Naive thymus-derived CD4-positive, alpha-beta T cell (primary cell): ENCODE data around the gene NPAS2. TPM values are rescaled to one million over a fixed set of nuclear protein-coding genes. Genes with fewer than 3 reads are reported as not detected.
A peak's percentile ranks its signal among the peaks of the same experiment; 100 is the strongest.

ENCODE experiments used
- ATAC-seq: fragments of 150-1000 bp; cut with Tn5 transposase; 2 replicates; pipeline ENCODE4 v1.10.0; 2021; ENCODE audit warnings: mild to moderate bottlenecking, moderate library complexity
- CTCF ChIA-PET: fragments of 350-600 bp; sonication (Branson Sonifier 250); formaldehyde crosslinking; loops from one replicate; lab custom pipeline; 2021; ENCODE audit warnings: antibody characterized with exemption; lab: Charles Lee
- POLR2A ChIA-PET: fragments of 350-600 bp; sonication (Branson Sonifier 250); formaldehyde crosslinking; loops from one replicate; lab custom pipeline; 2021; ENCODE audit warnings: antibody characterized with exemption, inconsistent platforms; lab: Charles Lee
- DNase-seq, 9 donors: peaks; one replicate each; pipeline versions ENCODE4 v3.0.0 to v3.0.0-alpha.2; 2020 to 2022; ENCODE audit warnings: mixed read lengths in 1 of 9
- H3K27ac ChIP-seq: one replicate; pipeline ENCODE4 v1.7.0; 2013; ENCODE audit warnings: mild to moderate bottlenecking, low read depth, low read length, moderate library complexity
- H3K27me3 ChIP-seq, 2 donors: one replicate each; pipeline ENCODE4 v1.7.0; 2013; ENCODE audit warnings: low read length in 2 of 2, mild to moderate bottlenecking in 2 of 2, moderate library complexity in 2 of 2; ENCODE audit not compliant: control insufficient read depth in 2 of 2, insufficient read depth in 2 of 2
- H3K36me3 ChIP-seq, 3 experiments: 1 replicate in 2 of 3; 2 replicates in 1 of 3; pipeline ENCODE4 v1.7.0; 2013; ENCODE audit warnings: low read length in 3 of 3, mild to moderate bottlenecking in 3 of 3, moderate library complexity in 1 of 3; ENCODE audit not compliant: insufficient read depth in 3 of 3, control insufficient read depth in 2 of 3
- H3K4me1 ChIP-seq, 2 donors: one replicate each; pipeline ENCODE4 v1.7.0; 2013; ENCODE audit warnings: low read length in 2 of 2, mild to moderate bottlenecking in 2 of 2, moderate library complexity in 1 of 2; ENCODE audit not compliant: control insufficient read depth in 2 of 2, insufficient read depth in 2 of 2
- H3K4me3 ChIP-seq: 2 replicates; pipeline ENCODE4 v1.7.0; 2013; ENCODE audit warnings: mild to moderate bottlenecking, low read length
- H3K9me3 ChIP-seq, 3 experiments: 1 replicate in 2 of 3; 2 replicates in 1 of 3; pipeline ENCODE4 v1.7.0; 2013; ENCODE audit warnings: low read length in 3 of 3; ENCODE audit not compliant: control insufficient read depth in 2 of 3
- H3K27ac Mint-ChIP-seq, 9 donors: one replicate each; pipeline ENCODE4 v1.8.0; 2020 to 2022; ENCODE audit warnings: mixed read lengths in 9 of 9, mild to moderate bottlenecking in 8 of 9, moderate library complexity in 5 of 9, inconsistent platforms in 2 of 9
- H3K27me3 Mint-ChIP-seq, 5 donors: one replicate each; pipeline ENCODE4 v1.8.0; 2021 to 2022; ENCODE audit warnings: mixed read lengths in 5 of 5, mild to moderate bottlenecking in 1 of 5
- H3K36me3 Mint-ChIP-seq, 5 donors: one replicate each; pipeline ENCODE4 v1.8.0; 2020 to 2022; ENCODE audit warnings: mixed read lengths in 5 of 5, mild to moderate bottlenecking in 3 of 5, inconsistent platforms in 1 of 5
- H3K4me1 Mint-ChIP-seq, 7 donors: one replicate each; pipeline ENCODE4 v1.8.0; 2020 to 2022; ENCODE audit warnings: mixed read lengths in 7 of 7, mild to moderate bottlenecking in 3 of 7, inconsistent platforms in 1 of 7
- H3K4me3 Mint-ChIP-seq, 10 donors: one replicate each; pipeline ENCODE4 v1.8.0; 2020 to 2022; ENCODE audit warnings: mild to moderate bottlenecking in 10 of 10, mixed read lengths in 10 of 10, moderate library complexity in 6 of 10, inconsistent platforms in 2 of 10
- H3K9me3 Mint-ChIP-seq, 11 donors: one replicate each; pipeline ENCODE4 v1.8.0; 2020 to 2022; ENCODE audit warnings: mixed read lengths in 11 of 11, mild to moderate bottlenecking in 4 of 11, inconsistent platforms in 1 of 11, moderate library complexity in 1 of 11
- intact Hi-C, 2 donors: fragments of 100-400 bp; cut with micrococcal nuclease; formaldehyde crosslinking; loops; one replicate each; pipeline ENCODE4 v1.15.1; 2023
- polyA plus RNA-seq, 2 donors: library from polyadenylated mRNA; unstranded; fragments of 300-500 nt; fragmentation: Illumina TruSeq; gene quantifications; one replicate each; pipeline ENCODE4 v1.2.3, GENCODE V29; 2021
- total RNA-seq, 6 experiments: library from RNA in 5 of 6; stranded (reverse) in 5 of 6; gene quantifications; 1 replicate in 5 of 6; 2 replicates in 1 of 6; pipeline ENCODE4 v1.2.3 and lab custom pipeline; 2021 to 2026

NPAS2 gene
- total and polyA plus RNA-seq, 7 experiments from 2014 or later = 1.2 to 15.0 (median 8.3) TPM

DNA sequence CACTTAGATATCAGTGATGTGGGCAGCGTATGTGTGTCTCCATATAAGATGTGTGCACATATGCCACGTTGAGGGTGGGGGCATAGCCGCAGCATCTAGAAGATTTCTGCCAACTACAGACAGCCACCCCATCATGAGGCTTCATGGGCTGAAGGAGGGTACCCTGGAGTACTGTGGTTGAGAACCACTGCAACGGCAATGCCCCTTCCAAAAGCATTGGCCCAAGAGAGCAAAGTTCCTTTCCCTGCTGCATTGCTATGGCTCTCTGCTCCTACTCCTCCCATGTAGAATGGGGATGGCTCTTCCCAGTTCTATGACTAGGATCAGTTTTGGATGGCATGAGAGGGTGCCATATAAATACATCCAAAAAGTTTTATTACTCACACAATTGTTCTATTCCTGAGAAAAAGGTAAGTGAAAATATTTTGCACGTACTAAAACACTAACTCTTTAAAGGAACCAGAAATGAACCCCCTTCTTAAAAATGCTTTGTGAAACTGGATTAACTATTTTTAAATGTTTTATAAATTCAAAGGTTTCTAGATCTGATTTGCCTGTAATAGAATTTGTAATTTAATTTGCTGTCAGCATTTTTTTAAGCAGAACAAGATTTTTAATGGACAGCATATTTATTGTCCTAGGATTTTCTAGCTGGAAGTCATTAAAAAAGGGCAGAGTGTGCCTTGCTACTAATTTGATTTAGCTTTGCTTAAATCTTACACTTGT lies 177.7 kb downstream of the NPAS2 start:
- intact Hi-C loops = no loop called here
- H3K9me3 ChIP-seq = no peaks in the 10 kb centered on the region

DNA sequence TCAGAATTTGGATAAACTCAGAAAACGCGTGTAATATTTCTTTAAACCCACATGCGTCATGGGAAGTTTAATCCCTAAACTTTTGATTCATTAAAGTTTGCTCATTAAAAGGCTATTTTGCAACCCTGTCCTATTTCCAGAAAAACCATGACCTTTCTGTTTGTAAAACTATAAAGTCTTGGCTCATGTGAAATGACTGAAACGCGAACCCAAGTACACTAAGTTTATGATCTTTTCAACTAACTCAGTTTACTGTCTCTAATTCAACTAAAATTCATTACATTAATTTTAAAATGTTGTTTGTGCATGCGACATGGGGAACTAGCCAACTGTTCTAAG lies 178.3 kb downstream of the NPAS2 start:
- POLR2A ChIA-PET = no interaction called here
- Histone ChIP-seq H3K27me3 (no peaks in the 10 kb centered on the region), H3K4me3 (no peak overlapping the region), H3K9me3 (no peaks in the 10 kb centered on the region), H3K4me1 (peaks cover 10% of the 10 kb centered on the region in 2 donors), H3K36me3 (peaks cover 0 to 5% (median 0%) of the 10 kb centered on the region in 3 experiments), H3K27ac (no peak overlapping the region)
- Mint-ChIP-seq H3K27ac (no peak overlapping the region), H3K9me3 (peaks cover 0 to 3% (median 0%) of the 10 kb centered on the region in 11 donors), H3K4me1 (peaks cover 5 to 16% (median 13%) of the 10 kb centered on the region in 7 donors), H3K27me3 (peaks cover 0 to 5% (median 0%) of the 10 kb centered on the region in 5 donors), H3K36me3 (peaks cover 0 to 15% (median 7%) of the 10 kb centered on the region in 5 donors), H3K4me3 (no peak overlapping the region)
- CTCF ChIA-PET = no interaction called here
- DNase-seq (no peak), ATAC-seq (no peak)
- intact Hi-C loops = no loop called here

More for the DNA sequence above, 177.7 kb downstream of the NPAS2 start:
- H3K36me3 Mint-ChIP-seq = peaks cover 0 to 10% (median 2%) of the 10 kb centered on the region in 5 donors
- H3K4me1 Mint-ChIP-seq = peaks cover 0 to 10% (median 8%) of the 10 kb centered on the region in 7 donors
- no peak overlapping the region for H3K27ac Mint-ChIP-seq
- H3K4me3 ChIP-seq = no peak overlapping the region
- ATAC-seq (no peak), DNase-seq (no peak)
- no peak overlapping the region for H3K27ac ChIP-seq
- H3K36me3 ChIP-seq = peaks cover 0 to 5% (median 0%) of the 10 kb centered on the region in 3 experiments
- no peaks in the 10 kb centered on the region for H3K27me3 ChIP-seq
- CTCF ChIA-PET = no interaction called here
- peaks cover 0 to 5% (median 0%) of the 10 kb centered on the region in 5 donors for H3K27me3 Mint-ChIP-seq
- POLR2A ChIA-PET = no interaction called here
- peaks cover 0 to 3% (median 0%) of the 10 kb centered on the region in 11 donors for H3K9me3 Mint-ChIP-seq
- H3K4me1 ChIP-seq = peaks cover 5% of the 10 kb centered on the region in 2 donors
- H3K4me3 Mint-ChIP-seq = no peak overlapping the region

DNA sequence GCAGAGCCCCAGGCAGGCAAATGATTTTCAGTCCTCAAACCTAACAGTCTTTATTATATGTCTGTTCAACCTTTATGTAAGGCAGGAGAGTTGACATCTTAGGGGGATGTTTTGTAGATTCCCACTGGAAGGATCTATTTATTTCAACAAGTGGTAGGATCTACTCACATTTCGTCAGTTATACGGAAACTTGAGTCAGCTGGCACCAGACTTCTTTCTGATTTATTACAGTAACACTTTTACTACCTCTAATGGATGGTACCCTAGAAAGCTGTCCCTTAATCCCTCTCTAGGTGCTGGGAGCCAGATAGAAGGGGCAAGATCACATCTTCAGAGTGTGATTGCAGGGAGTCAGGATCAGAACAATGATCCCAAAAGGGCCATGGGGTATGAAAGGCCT lies 180.1 kb downstream of the NPAS2 start:
- Histone ChIP-seq H3K27ac (no peak overlapping the region), H3K36me3 (peaks cover 8 to 21% (median 12%) of the 10 kb centered on the region in 3 experiments), H3K4me3 (no peak overlapping the region), H3K27me3 (no peaks in the 10 kb centered on the region), H3K9me3 (no peaks in the 10 kb centered on the region), H3K4me1 (peaks cover 16 to 18% of the 10 kb centered on the region in 2 donors)
- ATAC-seq (no peak), DNase-seq (no peak)
- POLR2A ChIA-PET = no interaction called here
- CTCF ChIA-PET = no interaction called here
- Mint-ChIP-seq H3K4me1 (peaks cover 23 to 34% (median 31%) of the 10 kb centered on the region in 7 donors), H3K36me3 (peaks cover 13 to 33% (median 25%) of the 10 kb centered on the region in 5 donors), H3K27me3 (peaks cover 0 to 5% (median 0%) of the 10 kb centered on the region in 5 donors), H3K4me3 (peak overlapping the region in 5 of 10 donors; percentile 1 to 48 (median 30)), H3K9me3 (peaks cover 0 to 3% (median 0%) of the 10 kb centered on the region in 11 donors), H3K27ac (peak overlapping the region in 4 of 9 donors; percentile 28 to 71 (median 40))
- intact Hi-C loops = loop anchor here in 1 of 2 donors (5.0 to 10.0 kb wide), 6 partner anchors 152 to 1663 kb away; partner anchors contain the start of genes CHST10, EIF5B, MAP4K4 and REV1

DNA sequence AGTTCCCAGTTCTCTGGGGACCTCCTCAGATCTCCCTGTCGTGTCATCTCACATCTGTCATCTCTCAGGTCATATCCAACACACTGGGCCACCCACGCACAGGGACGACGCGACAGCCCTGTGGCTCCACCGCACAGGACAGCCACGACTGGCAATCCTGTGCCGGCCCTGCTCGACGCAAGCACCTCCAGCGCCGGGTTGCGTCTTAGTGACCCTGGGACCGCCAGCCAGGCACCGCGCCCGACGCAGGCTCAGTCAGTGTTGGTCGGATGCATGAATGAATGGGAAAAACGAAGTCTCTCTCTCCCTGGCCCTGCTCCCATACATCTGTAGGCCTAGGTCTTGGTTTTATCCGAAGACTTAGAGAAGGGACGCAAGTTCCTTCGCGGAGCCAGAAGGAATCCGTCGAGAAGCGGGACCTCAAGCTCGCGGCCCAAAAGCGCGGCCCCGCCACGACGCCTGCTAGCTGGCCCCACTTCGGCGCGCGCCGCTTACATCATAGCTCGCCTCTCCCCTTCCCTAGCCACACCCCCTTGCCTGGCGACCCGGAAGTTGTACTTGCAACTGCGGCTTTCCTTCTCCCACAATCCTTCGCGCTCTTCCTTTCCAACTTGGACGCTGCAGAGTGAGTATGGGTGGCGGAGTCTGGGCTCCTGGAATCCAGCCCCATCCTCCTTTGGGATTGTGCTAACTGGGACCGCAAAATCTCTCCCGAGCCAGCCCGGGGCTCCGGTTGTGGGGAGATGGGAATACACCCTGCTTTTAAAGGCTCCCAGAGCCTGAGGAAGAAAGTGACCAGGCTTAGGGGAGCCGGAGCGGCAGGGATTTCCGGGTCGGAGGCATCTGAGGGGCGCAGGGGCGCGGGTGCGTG lies 182.0 kb downstream of the NPAS2 start, which contains the start of gene RPL31:
Gene RPL31, plus strand, starts transcription at position 599 of the 871 bp plus-strand sequence. CDS start 413 bp downstream, outside the sequence.
- Histone ChIP-seq H3K36me3 (peaks cover 23 to 40% (median 27%) of the 10 kb centered on the region in 3 experiments), H3K27ac (peak within 1 kb of the TSS; percentile 86), H3K9me3 (no peaks in the 10 kb centered on the region), H3K4me3 (peak within 1 kb of the TSS; percentile 93), H3K27me3 (no peaks in the 10 kb centered on the region), H3K4me1 (peaks cover 16 to 18% of the 10 kb centered on the region in 2 donors)
- peaks cover 14 to 45% (median 34%) of the 10 kb centered on the region in 5 donors for H3K36me3 Mint-ChIP-seq
- DNase-seq (peak; percentile 86 to 97 (median 95)), ATAC-seq (peak; percentile 99)
- H3K27ac Mint-ChIP-seq = peak within 1 kb of the TSS; percentile 88 to 99 (median 98)
- peaks cover 0 to 3% (median 0%) of the 10 kb centered on the region in 11 donors for H3K9me3 Mint-ChIP-seq
- ChIA-PET CTCF (interaction anchor here (0.6 to 1.5 kb wide), 7 partner anchors 7 to 740 kb away, joined by 3 to 8 read pairs (median 3); no protein-coding TSS in a partner anchor), POLR2A (interaction anchor here (0.5 to 2.4 kb wide), 23 partner anchors 11 to 585 kb away, joined by 3 to 22 read pairs (median 3); partner anchors contain the start of genes CNOT11, PDCL3 and TBC1D8)
- peaks cover 32 to 48% (median 44%) of the 10 kb centered on the region in 7 donors for H3K4me1 Mint-ChIP-seq
- intact Hi-C loops = loop anchor here (1.0 to 10.0 kb wide), 15 partner anchors 149 to 1665 kb away; partner anchors contain the start of genes CHST10 (in 2 of the 2), MAP4K4 (in 2 of the 2), PDCL3 (in 2 of the 2) and TBC1D8 (in 2 of the 2)
- peak within 1 kb of the TSS; percentile 91 to 99 (median 95) for H3K4me3 Mint-ChIP-seq
- peaks cover 0 to 5% (median 0%) of the 10 kb centered on the region in 5 donors for H3K27me3 Mint-ChIP-seq

GRCh38 chr2:101002562-101003277 lies 182.8 kb downstream of the NPAS2 start:
- no peak for ATAC-seq
- intact Hi-C loops = loop anchor here (1.0 to 10.0 kb wide), 15 partner anchors 149 to 1665 kb away; partner anchors contain the start of genes CHST10 (in 2 of the 2), MAP4K4 (in 2 of the 2), PDCL3 (in 2 of the 2) and TBC1D8 (in 2 of the 2)
- H3K4me1 ChIP-seq = peaks cover 16 to 18% of the 10 kb centered on the region in 2 donors
- peaks cover 0 to 5% (median 0%) of the 10 kb centered on the region in 5 donors for H3K27me3 Mint-ChIP-seq
- H3K4me3 ChIP-seq = peak overlapping the region; percentile 93
- peaks cover 14 to 48% (median 34%) of the 10 kb centered on the region in 5 donors for H3K36me3 Mint-ChIP-seq
- POLR2A ChIA-PET = interaction anchor here (0.5 to 2.4 kb wide), 20 partner anchors 10 to 586 kb away, joined by 3 to 22 read pairs (median 3); partner anchors contain the start of genes CNOT11 and PDCL3
- H3K27ac Mint-ChIP-seq = peak overlapping the region; percentile 88 to 99 (median 98)
- H3K9me3 Mint-ChIP-seq = peaks cover 0 to 3% (median 0%) of the 10 kb centered on the region in 11 donors
- no peaks in the 10 kb centered on the region for H3K9me3 ChIP-seq
- CTCF ChIA-PET = interaction anchor here (0.6 to 1.5 kb wide), 4 partner anchors 10 to 393 kb away, joined by 3 to 8 read pairs (median 3); no protein-coding TSS in a partner anchor
- DNase-seq = peak in 1 of 9 donors; percentile 13
- peaks cover 32 to 51% (median 48%) of the 10 kb centered on the region in 7 donors for H3K4me1 Mint-ChIP-seq
- peak overlapping the region; percentile 86 for H3K27ac ChIP-seq
- no peaks in the 10 kb centered on the region for H3K27me3 ChIP-seq
- peaks cover 23 to 48% (median 28%) of the 10 kb centered on the region in 3 experiments for H3K36me3 ChIP-seq
- peak overlapping the region; percentile 91 to 99 (median 95) for H3K4me3 Mint-ChIP-seq
